Panc1 (cell line): Measurements from ENCODE around the gene WDR46.
A peak's percentile ranks its signal among the peaks of the same experiment; 100 is the strongest.

ENCODE experiments used
- POLR2AphosphoS5 ChIP-seq: IDR thresholded peaks from 2 replicates; pipeline ENCODE4 v1.6.1; 2012; ENCODE audit warnings: mild to moderate bottlenecking, low read depth, low read length, moderate library complexity
- SIN3A ChIP-seq: IDR thresholded peaks from 2 replicates; pipeline ENCODE4 v1.6.1; 2012; ENCODE audit warnings: low read depth, mild to moderate bottlenecking, low read length, moderate library complexity, borderline replicate concordance; ENCODE audit not compliant: insufficient read depth
- TCF7L2 ChIP-seq: IDR thresholded peaks from 2 replicates; pipeline ENCODE4 v1.6.1; 2011; ENCODE audit warnings: mild to moderate bottlenecking, low read depth, low read length, inconsistent platforms
- TF ChIP-seq, protein P1 (sequence below), 2 experiments: IDR thresholded peaks; 2 replicates each; pipeline ENCODE4 v1.6.1; 2011 to 2012; ENCODE audit warnings: low read depth in 2 of 2, control low read depth in 1 of 2, low read length in 1 of 2, mild to moderate bottlenecking in 1 of 2, moderate library complexity in 1 of 2; ENCODE audit not compliant: insufficient read depth in 1 of 2
- TF ChIP-seq, protein P2 (sequence below): fragments of 450-650 bp; IDR thresholded peaks from 2 replicates; pipeline ENCODE4 v1.5.1; 2017; ENCODE audit warnings: mild to moderate bottlenecking

DNA sequence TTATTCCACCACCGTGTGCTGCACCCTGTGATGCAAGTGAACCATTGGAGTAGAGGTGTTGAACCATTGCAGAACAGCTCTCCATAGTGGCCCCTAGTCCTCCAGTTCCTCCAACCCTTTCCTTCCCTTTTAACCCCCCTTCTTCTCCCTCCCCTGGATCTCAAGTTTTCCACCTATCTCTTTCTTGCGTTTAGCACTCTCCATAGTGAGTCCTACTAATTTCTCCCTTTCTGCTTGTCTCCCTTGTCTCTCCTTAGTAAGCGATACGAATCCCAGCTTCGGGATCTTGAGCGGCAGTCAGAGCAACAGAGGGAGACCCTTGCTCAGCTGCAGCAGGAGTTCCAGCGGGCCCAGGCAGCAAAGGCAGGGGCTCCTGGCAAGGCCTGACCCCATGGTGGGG is 1.4 kb upstream of the WDR46 start:
- TF ChIP-seq, protein P1, sequence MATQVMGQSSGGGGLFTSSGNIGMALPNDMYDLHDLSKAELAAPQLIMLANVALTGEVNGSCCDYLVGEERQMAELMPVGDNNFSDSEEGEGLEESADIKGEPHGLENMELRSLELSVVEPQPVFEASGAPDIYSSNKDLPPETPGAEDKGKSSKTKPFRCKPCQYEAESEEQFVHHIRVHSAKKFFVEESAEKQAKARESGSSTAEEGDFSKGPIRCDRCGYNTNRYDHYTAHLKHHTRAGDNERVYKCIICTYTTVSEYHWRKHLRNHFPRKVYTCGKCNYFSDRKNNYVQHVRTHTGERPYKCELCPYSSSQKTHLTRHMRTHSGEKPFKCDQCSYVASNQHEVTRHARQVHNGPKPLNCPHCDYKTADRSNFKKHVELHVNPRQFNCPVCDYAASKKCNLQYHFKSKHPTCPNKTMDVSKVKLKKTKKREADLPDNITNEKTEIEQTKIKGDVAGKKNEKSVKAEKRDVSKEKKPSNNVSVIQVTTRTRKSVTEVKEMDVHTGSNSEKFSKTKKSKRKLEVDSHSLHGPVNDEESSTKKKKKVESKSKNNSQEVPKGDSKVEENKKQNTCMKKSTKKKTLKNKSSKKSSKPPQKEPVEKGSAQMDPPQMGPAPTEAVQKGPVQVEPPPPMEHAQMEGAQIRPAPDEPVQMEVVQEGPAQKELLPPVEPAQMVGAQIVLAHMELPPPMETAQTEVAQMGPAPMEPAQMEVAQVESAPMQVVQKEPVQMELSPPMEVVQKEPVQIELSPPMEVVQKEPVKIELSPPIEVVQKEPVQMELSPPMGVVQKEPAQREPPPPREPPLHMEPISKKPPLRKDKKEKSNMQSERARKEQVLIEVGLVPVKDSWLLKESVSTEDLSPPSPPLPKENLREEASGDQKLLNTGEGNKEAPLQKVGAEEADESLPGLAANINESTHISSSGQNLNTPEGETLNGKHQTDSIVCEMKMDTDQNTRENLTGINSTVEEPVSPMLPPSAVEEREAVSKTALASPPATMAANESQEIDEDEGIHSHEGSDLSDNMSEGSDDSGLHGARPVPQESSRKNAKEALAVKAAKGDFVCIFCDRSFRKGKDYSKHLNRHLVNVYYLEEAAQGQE (IDR thresholded peaks at IDR 0.05; ENCODE audit: insufficient read depth in 1 of 2, low read depth in 2 of 2, low read length in 1 of 2): no peak
- TF ChIP-seq, protein P2, sequence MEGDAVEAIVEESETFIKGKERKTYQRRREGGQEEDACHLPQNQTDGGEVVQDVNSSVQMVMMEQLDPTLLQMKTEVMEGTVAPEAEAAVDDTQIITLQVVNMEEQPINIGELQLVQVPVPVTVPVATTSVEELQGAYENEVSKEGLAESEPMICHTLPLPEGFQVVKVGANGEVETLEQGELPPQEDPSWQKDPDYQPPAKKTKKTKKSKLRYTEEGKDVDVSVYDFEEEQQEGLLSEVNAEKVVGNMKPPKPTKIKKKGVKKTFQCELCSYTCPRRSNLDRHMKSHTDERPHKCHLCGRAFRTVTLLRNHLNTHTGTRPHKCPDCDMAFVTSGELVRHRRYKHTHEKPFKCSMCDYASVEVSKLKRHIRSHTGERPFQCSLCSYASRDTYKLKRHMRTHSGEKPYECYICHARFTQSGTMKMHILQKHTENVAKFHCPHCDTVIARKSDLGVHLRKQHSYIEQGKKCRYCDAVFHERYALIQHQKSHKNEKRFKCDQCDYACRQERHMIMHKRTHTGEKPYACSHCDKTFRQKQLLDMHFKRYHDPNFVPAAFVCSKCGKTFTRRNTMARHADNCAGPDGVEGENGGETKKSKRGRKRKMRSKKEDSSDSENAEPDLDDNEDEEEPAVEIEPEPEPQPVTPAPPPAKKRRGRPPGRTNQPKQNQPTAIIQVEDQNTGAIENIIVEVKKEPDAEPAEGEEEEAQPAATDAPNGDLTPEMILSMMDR: no peak
- 0 out of 2 replicates have a peak, but pooled peaks have one; percentile 23 for TF ChIP-seq POLR2AphosphoS5
- no peak for TF ChIP-seq TCF7L2
- TF ChIP-seq SIN3A: no peak
